Measurements from ENCODE around the gene SPATA17.

The SPATA17 gene

DNA sequence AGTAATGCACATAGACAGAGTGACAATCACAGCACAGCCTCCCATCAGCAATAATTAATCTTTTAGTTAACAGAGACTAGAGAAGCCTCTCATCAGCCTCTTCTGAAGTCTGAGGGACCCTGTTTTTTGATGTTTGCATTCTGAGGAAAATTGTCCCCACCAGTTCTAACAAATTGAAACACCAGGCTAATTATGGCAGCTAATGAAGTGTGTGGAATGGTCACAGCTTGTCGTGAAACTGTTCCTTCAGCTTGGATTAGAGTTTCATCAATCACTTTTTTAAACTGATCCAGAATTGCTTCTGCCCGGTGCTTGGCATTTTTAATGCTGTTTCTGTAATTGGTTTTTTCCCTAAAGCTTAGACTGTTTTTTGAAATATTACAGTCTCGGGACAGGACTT, 208.0 kb downstream of the SPATA17 start:
- no peak for DNase-seq (ENCODE audit: low read depth)
- no peak overlapping the region for H3K4me3 ChIP-seq (replicated peaks; ENCODE audit: low read depth, low read length)
- TF ChIP-seq, protein P1, sequence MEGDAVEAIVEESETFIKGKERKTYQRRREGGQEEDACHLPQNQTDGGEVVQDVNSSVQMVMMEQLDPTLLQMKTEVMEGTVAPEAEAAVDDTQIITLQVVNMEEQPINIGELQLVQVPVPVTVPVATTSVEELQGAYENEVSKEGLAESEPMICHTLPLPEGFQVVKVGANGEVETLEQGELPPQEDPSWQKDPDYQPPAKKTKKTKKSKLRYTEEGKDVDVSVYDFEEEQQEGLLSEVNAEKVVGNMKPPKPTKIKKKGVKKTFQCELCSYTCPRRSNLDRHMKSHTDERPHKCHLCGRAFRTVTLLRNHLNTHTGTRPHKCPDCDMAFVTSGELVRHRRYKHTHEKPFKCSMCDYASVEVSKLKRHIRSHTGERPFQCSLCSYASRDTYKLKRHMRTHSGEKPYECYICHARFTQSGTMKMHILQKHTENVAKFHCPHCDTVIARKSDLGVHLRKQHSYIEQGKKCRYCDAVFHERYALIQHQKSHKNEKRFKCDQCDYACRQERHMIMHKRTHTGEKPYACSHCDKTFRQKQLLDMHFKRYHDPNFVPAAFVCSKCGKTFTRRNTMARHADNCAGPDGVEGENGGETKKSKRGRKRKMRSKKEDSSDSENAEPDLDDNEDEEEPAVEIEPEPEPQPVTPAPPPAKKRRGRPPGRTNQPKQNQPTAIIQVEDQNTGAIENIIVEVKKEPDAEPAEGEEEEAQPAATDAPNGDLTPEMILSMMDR (IDR thresholded peaks at IDR 0.05; ENCODE audit: low read length, missing control alignments), result no peak

DNA sequence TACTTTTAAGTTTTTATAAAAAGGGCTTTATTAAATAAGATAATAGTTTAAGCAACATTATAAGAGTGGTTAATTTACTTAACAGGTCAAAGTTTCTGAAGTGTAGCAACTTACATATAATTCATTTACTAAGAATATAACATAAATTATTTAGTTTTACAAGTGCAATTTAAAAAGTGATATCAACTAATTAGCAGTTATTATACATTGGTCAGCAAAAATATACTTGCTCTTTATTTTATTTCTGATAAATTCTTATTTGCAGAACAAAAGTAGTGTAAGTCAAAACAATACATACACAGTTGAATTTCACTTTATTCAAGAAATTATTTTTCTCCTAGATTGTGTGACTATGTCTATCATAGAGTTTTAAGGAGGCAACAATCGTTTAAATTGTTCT, 215.6 kb downstream of the SPATA17 start:
- TF ChIP-seq, protein P1 (IDR thresholded peaks at IDR 0.05; ENCODE audit: low read length, missing control alignments), result no peak
- H3K4me3 ChIP-seq (replicated peaks; ENCODE audit: low read depth, low read length), result no peak overlapping the region
- no peak for DNase-seq (ENCODE audit: low read depth)

DNA sequence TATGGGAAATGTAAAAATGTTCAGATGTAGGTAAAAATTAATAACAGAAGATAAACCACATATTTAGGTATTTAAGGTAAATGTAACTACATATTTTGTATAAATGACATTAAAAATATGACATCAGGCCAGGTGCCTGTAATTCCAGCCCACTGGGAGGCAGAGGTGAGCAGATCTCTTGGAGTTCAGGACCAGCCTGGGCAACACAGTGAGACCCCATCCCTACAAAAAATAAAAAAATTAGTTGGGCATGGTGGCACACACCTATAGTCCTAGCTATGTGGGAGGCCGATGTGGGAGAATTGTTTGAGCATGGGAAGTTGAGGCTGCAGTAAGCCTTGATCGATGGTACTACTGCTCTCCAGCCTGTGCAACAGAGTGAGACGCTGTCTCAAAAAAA, 216.5 kb downstream of the SPATA17 start:
- H3K4me3 ChIP-seq (replicated peaks; ENCODE audit: low read depth, low read length), result no peak overlapping the region
- DNase-seq (ENCODE audit: low read depth), result no peak
- TF ChIP-seq, protein P1 (IDR thresholded peaks at IDR 0.05; ENCODE audit: low read length, missing control alignments), result no peak

DNA sequence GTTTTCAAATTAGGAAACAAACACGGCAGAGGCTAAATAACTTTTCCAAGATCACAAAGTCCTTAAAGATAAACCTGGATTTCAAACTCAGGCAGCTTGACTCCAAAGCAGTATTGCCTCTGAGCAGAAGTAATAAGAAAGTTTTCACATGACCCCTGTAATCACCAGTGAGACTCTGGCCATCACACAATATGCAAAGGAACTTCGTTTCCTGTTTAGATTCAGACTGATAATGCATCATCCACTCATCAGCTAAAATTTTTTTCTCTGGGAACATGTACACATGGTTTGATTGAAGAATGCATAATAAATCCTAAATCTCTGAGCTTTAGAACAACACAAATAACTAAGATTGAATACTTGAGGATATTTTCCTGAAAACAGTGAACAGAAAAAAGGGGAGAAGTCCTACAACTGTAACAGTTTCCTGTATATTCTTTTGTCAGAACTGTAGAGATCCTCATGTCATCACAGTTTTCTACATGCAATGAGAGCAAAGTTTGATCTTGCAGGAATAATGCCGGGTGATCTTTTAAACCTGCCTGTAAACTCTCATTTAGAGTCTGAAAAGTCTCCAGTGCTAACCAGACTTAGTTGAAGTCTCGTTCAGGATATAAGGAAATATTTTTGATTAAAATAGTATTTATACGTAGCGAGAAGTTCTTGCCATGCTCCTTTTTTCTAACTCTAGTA, 225.3 kb downstream of the SPATA17 start:
- TF ChIP-seq, protein P1 (IDR thresholded peaks at IDR 0.05; ENCODE audit: low read length, missing control alignments), result no peak
- H3K4me3 ChIP-seq (replicated peaks; ENCODE audit: low read depth, low read length), result no peak overlapping the region
- no peak for DNase-seq (ENCODE audit: low read depth)

DNA sequence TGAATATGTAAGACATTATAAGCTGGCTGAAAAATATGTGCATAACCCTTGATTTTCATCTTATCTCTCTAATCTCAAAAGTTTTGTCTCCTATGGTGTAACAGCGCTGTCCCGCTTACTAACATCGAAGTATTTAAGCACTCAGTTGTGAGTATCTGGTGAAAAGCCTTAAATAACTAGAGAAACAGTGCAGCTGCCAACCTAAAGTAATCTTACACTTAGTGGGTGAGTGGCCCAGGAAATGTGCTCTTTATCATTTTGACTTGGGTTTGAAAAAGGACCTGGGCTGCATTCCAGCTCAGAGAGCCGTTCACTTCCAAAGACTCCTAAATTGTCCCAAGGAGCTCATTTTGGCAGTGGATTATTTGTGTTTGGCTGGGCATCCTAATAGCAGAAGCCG, 225.9 kb downstream of the SPATA17 start:
- TF ChIP-seq, protein P1 (IDR thresholded peaks at IDR 0.05; ENCODE audit: low read length, missing control alignments), result no peak
- DNase-seq (ENCODE audit: low read depth), result peak; percentile 13
- H3K4me3 ChIP-seq (replicated peaks; ENCODE audit: low read depth, low read length), result no peak overlapping the region

DNA sequence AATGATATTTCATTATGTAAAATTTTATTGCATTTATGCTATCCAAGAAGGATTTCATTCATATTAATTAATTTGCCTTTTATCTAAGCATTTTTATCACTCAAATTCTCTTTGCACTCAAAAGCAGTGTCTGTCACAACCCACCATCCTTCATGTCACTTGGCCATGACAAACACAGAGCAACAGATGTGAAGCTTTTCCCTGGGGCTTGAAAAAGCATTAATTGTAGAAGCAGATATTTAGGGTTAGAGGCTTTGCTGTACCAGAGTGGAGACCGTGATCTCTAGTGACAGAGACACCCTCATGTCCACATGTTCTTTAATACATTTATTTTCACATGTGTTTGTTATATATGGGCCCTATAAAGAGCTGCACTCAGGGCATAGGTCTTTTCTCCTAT, 230.5 kb downstream of the SPATA17 start:
- DNase-seq (ENCODE audit: low read depth), result no peak
- TF ChIP-seq, protein P1 (IDR thresholded peaks at IDR 0.05; ENCODE audit: low read length, missing control alignments), result no peak

DNA sequence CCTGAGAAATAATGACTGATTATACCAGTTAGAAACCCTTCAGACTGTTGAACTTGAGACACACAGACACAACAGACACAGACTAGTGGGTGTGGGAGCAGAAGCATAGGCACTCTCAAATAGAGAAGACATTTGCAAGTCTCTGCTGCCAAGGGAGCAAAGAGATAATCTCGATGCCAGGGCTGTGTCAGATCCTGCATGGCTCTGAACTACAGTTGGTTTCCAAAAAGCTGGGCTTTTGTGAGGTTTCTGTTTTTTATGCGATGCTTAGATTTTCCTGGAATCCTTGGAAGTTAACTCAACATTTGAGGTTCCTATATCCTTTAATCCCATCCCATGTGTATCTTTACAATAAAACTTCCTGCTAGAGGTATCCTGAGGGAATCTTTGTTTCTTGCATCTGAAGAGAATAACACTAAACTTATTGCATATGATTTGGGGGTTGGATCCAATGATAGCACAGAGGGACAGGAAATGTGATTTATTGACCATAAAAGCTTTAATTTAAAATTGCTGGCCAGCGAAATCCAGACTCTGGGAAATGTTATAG, 236.4 kb downstream of the SPATA17 start:
- TF ChIP-seq, protein P1 (IDR thresholded peaks at IDR 0.05; ENCODE audit: low read length, missing control alignments), result no peak
- no peak overlapping the region for H3K4me3 ChIP-seq (replicated peaks; ENCODE audit: low read depth, low read length)
- no peak for DNase-seq (ENCODE audit: low read depth)

More for the DNA sequence above, 230.5 kb downstream of the SPATA17 start:
- no peak overlapping the region for H3K4me3 ChIP-seq (replicated peaks; ENCODE audit: low read depth, low read length)
